Large intestine (tissue), 12 donors: Measurements from ENCODE around the gene ZNF652. TPM values are rescaled to one million over a fixed set of nuclear protein-coding genes. Genes with fewer than 3 reads are reported as not detected.

Experiments
- DNase-seq, 2 donors: peaks; one replicate each; pipeline versions ENCODE4 v3.0.0 to v3.0.0-alpha.2; 2013
- H3K27ac ChIP-seq: one replicate; pipeline ENCODE4 v1.5.1; 2013; ENCODE audit warnings: low read length
- H3K27me3 ChIP-seq: 2 replicates; pipeline ENCODE4 v1.6.1; 2013; ENCODE audit warnings: low read length; ENCODE audit not compliant: control insufficient read depth, insufficient read depth
- H3K36me3 ChIP-seq: 2 replicates; pipeline ENCODE4 v1.6.1; 2013; ENCODE audit warnings: low read length; ENCODE audit not compliant: control insufficient read depth, insufficient read depth
- H3K4me1 ChIP-seq: one replicate; pipeline ENCODE4 v1.6.1; 2013; ENCODE audit warnings: low read length; ENCODE audit not compliant: control insufficient read depth, insufficient read depth
- H3K4me3 ChIP-seq: one replicate; pipeline ENCODE4 v1.5.1; 2013; ENCODE audit warnings: low read length
- H3K9me3 ChIP-seq: one replicate; pipeline ENCODE4 v1.6.1; 2013; ENCODE audit warnings: mild to moderate bottlenecking, low read depth, low read length, moderate library complexity; ENCODE audit not compliant: control insufficient read depth
- WGBS: methylation state at CpG from one replicate; pipeline ENCODE4 v1.1.5; 2013; ENCODE audit warnings: low lambda C conversion rate; ENCODE audit not compliant: insufficient coverage; 5-methylcytosine and 5-hydroxymethylcytosine counted together
- long read RNA-seq, 11 donors: transcript quantifications; one replicate each; lab custom pipeline, GENCODE V29; 2026
- polyA plus RNA-seq: library from polyadenylated mRNA; unstranded; fragments of 120-200 nt; gene quantifications from one replicate; pipeline ENCODE4 v1.2.1, GENCODE V29; 2013

The ZNF652 gene
- 20.1 TPM for polyA plus RNA-seq
- long read RNA-seq, donor 1, partial matches to known transcripts: 13 of 13 reads
- long read RNA-seq, donor 1, other reads (novel, unspliced or antisense): 0 of 13 reads
- long read RNA-seq, donor 2: 0 reads
- long read RNA-seq, donor 3: 0 reads
- long read RNA-seq, donor 4: 0 reads
- long read RNA-seq, donor 5, full-length matches to known transcripts: 1 of 1 reads
- long read RNA-seq, donor 5, partial matches to known transcripts: 0 of 1 reads
- long read RNA-seq, donor 5, other reads (novel, unspliced or antisense): 0 of 1 reads
- long read RNA-seq, donor 6, full-length matches to known transcripts: 2 of 18 reads
- long read RNA-seq, donor 6, partial matches to known transcripts: 16 of 18 reads
- long read RNA-seq, donor 6, other reads (novel, unspliced or antisense): 0 of 18 reads
- long read RNA-seq, donor 7: 0 reads
- long read RNA-seq, donor 8, full-length matches to known transcripts: 1 of 1 reads
- long read RNA-seq, donor 8, partial matches to known transcripts: 0 of 1 reads
- long read RNA-seq, donor 8, other reads (novel, unspliced or antisense): 0 of 1 reads
- long read RNA-seq, donor 9, partial matches to known transcripts: 12 of 12 reads
- long read RNA-seq, donor 9, other reads (novel, unspliced or antisense): 0 of 12 reads
- long read RNA-seq, donor 10: 0 reads
- long read RNA-seq, donor 11: 0 reads

DNA sequence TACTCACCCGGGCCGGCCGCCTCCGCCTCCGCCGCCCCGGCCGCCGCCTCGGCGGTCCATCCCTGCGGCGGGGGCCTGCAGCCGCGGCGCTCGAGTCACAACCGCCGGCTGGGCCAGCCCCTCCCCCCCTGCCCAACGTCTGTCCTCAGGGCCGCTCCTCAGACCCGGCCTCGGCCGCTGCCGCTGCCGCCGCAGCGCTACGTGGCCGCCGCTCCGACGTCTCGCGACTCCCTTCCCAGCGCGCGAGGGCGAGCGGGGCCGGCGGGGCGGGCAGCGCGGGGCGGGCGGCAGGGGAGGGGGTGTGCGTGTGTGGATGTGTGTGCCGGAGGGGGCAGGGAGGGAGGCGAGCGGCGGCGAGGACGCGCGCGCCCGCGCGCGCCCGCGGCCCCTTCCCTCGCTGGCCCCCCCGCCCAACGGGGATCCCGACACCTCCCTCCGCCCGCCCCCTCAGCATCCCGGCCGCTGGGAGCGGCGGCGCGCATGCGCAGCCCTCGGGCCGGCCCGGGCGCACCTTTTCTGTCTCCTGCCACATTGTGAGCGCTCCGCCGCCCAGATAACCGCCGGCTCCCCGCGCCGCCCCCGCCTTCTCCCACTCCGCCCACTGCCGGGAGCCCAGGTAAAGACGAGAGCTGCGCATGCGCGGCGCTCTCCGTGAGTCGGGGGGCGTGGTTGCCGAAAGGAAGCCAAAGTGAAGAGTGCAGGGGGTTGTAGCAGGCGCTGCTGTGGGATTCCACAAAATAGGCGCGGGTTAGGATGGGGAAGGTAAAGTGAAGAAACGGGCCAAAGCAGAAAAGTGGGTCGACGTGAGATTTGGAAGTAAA, at the start of gene ZNF652:
Gene ZNF652 (minus strand): TSS at position 349 of the 821 bp plus-strand sequence. CDS start 44,525 bp downstream, outside the sequence.
- WGBS: 0% methylated on average over 4 of the region's 106 CpGs

DNA sequence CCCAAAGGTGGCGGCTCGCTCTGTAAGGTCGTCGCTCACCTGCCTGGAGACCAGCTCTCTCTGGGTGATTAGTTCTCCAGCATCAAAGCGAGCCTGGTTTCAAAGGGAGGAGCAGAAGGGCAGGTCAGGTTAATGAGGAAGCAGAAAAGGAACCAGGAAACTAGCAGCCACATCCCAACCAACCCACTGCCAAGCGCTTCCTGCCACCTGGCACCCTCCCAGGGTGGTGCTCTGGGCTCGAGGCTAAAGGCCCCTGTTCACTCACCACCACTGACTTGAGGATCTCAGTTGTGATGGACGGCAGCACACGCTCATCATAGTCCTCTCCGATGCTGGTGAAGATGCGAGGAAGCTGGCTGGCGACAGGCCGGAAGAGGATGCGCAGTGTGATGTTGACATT, 47.0 kb upstream of the ZNF652 start:
- H3K27me3 ChIP-seq: no peaks in the 10 kb centered on the region
- DNase-seq: no peak
- H3K36me3 ChIP-seq: peaks cover 80% of the 10 kb centered on the region
- H3K4me1 ChIP-seq: peaks cover 11% of the 10 kb centered on the region
- no peak overlapping the region for H3K27ac ChIP-seq
- WGBS: no CpG with 5 or more reads among the region's 14 CpGs
- no peaks in the 10 kb centered on the region for H3K9me3 ChIP-seq
- H3K4me3 ChIP-seq: no peak overlapping the region

More for the DNA sequence above, at the start of gene ZNF652:
- H3K27me3 ChIP-seq: no peaks in the 10 kb centered on the region
- H3K4me1 ChIP-seq: peaks cover 19% of the 10 kb centered on the region
- H3K27ac ChIP-seq: peak within 1 kb of the TSS; percentile 79
- DNase-seq: peak; percentile 97 to 98
- H3K4me3 ChIP-seq: peak within 1 kb of the TSS; percentile 94
- H3K36me3 ChIP-seq: no peaks in the 10 kb centered on the region
- no peaks in the 10 kb centered on the region for H3K9me3 ChIP-seq

DNA sequence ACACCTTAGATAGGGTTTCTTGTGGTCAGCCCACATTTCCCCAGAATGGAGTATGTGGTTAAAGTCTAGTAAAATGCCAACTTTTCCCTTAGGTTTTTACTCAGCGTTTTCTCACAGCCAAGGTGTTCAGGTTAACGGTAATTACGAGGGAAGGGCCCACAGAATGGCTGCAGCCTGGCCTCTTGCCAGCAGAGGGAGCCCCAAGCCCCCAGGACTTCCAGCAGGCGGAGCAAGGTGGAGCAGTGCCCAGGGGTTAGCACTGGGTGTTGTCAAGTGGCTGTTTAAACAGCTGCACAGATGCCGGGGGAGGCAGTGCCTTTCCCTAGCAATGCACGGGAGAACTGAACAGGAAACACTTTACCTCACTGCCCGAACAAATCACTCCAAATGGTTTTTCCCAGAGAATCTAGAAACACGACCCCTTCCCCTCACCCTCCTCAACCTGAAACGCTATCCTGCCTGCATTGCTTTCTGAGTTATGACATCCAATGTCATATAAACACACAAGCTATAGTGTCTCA, 46.0 kb upstream of the ZNF652 start:
- Histone ChIP-seq H3K27ac (no peak overlapping the region), H3K4me1 (peaks cover 5% of the 10 kb centered on the region), H3K4me3 (no peak overlapping the region), H3K27me3 (no peaks in the 10 kb centered on the region), H3K9me3 (no peaks in the 10 kb centered on the region), H3K36me3 (peaks cover 87% of the 10 kb centered on the region)
- WGBS: no CpG with 5 or more reads among the region's 9 CpGs
- peak; percentile 74 to 78 for DNase-seq

DNA sequence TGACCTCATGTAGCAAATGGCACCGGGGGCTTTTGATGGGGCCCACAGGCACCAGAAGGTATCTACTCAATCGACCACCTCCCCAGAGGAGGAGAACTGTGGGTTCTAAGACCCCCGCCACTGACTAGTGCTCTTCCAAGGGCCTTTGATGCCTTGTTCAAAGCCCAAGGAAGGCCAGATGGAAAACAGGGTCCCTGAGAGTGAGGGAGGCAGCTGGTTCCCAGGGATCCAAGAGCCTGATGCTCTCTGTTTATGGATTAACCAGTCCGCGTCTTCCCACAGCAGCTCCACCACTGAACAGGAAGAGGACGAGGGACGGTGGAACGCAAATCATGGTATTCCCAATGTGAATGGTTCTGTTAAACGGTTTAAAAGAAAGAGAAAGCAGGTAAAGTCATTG, 45.0 kb upstream of the ZNF652 start:
- DNase-seq: no peak

DNA sequence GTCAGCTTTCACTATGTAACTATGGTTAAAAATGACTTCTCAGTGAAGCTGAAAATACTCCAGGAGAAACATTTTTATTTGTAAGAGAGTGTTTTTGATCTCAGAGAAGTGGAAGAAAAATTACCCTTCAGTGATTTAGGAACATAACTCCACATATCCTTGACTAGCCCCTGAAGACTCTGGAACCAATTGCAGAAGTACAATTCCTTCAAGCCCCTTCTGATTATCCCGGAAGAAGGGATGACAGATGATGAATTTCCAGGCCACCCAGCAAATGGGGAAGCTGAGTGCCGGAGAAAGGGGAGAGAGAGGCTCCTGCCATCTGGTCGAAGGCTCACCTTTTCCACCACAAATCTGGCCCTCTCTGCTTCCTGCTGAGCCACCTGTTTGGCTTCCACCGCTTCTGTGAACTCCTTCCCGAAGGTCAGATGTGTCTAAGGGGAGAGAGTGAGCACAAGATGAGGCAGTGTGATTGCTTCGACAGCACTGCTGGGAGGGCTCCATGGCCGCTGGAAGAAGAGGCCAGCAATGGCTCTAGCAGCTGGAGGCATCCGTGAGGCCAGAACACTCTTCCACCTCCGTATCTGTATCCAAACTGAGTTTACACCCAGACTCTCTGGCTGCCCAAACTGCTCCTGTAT, 44.5 kb upstream of the ZNF652 start:
- Histone ChIP-seq H3K36me3 (peaks cover 78% of the 10 kb centered on the region), H3K4me1 (peaks cover 5% of the 10 kb centered on the region), H3K27me3 (no peaks in the 10 kb centered on the region), H3K4me3 (no peak overlapping the region), H3K9me3 (no peaks in the 10 kb centered on the region), H3K27ac (no peak overlapping the region)
- no CpG with 5 or more reads among the region's 9 CpGs for WGBS
- DNase-seq: no peak

More for the DNA sequence above, 45.0 kb upstream of the ZNF652 start:
- no peaks in the 10 kb centered on the region for H3K9me3 ChIP-seq
- peaks cover 5% of the 10 kb centered on the region for H3K4me1 ChIP-seq
- 100% methylated on average over 4 of the region's 9 CpGs for WGBS
- no peak overlapping the region for H3K4me3 ChIP-seq
- H3K36me3 ChIP-seq: peaks cover 83% of the 10 kb centered on the region
- H3K27me3 ChIP-seq: no peaks in the 10 kb centered on the region
- no peak overlapping the region for H3K27ac ChIP-seq

DNA sequence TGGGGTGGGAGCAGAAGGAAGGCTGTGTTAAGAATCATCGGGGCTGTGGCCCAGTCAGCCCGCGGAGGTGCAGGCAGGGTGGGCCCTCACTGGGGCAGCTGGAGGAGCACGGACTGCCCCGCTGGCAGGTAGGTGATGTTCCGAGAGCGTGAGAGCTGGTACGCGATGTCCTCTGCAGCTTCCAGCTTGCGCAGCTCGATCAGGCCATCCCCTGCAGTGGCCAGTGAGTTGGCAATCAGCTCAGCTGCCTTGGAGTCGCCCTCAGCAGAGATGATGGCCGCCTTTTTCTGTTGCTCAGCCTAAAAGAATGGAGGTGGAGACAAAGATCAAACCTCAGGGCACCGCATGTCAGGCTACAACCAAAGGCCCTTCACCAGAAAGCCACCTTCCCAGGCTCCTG, 42.9 kb upstream of the ZNF652 start:
- no peak for DNase-seq
- Histone ChIP-seq H3K9me3 (no peaks in the 10 kb centered on the region), H3K4me3 (no peak overlapping the region), H3K36me3 (peaks cover 64% of the 10 kb centered on the region), H3K27ac (no peak overlapping the region), H3K27me3 (no peaks in the 10 kb centered on the region), H3K4me1 (peaks cover 5% of the 10 kb centered on the region)
- 100% methylated on average over 1 of the region's 14 CpGs for WGBS

DNA sequence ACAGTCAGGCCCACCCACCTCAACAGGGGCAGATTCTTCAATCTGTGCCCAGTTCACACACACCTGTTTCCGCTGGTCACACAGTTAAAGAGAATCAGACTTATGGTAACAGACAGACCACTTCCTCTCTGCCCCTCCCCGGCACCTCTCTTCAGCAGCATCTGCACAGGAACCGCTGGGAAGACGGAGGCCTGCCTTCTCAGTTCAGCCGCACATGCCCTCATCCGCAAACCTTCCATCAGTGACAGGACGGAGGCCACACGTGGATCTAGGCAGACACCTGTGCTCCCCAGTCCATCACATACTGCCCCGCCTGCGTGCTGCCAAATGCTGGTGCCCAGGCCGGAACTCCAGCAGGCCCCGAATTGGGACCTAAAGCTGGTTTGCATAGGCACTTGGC, 42.3 kb upstream of the ZNF652 start:
- no CpG with 5 or more reads among the region's 12 CpGs for WGBS
- Histone ChIP-seq H3K9me3 (no peaks in the 10 kb centered on the region), H3K4me3 (no peak overlapping the region), H3K36me3 (peaks cover 60% of the 10 kb centered on the region), H3K27ac (no peak overlapping the region), H3K4me1 (peaks cover 5% of the 10 kb centered on the region), H3K27me3 (no peaks in the 10 kb centered on the region)
- DNase-seq: no peak

DNA sequence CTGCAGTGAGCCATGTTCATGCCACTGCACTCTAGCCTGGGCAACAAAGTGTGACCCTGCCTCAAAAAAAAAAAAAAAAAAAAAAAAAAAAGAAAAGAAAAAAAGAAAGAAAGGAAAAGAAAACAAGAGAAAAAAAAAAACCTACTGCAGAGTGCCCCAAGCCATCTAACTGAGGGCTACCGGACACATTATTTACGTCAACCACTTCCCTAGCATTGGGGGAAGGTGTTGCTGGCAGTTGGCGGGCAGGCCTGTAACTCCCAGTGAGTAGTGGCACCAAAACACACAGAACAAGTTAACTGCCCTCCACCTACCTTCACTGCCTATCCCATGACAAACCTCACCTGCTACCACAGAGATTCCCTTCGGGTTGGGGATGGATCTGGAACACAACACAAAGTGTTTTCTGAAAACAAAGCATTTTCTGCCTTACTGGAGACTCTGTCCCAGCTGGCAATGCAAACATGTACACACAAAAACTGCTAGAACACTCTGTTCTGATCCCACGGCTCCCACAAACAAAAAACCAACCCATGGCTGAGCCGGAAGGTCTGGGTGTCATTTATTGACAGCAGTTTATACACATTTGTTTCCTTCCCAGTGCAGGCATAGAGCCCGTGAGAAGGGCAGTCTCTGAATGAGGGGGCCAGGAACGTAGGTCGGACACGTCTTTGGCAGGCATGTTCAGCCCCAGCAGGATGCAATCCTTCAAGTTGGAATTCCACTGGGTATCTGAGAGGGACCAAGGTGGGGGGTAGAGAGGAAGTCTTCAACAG, 41.7 kb upstream of the ZNF652 start:
- Histone ChIP-seq H3K27ac (no peak overlapping the region), H3K27me3 (no peaks in the 10 kb centered on the region), H3K36me3 (peaks cover 55% of the 10 kb centered on the region), H3K4me3 (no peak overlapping the region), H3K4me1 (peaks cover 5% of the 10 kb centered on the region), H3K9me3 (no peaks in the 10 kb centered on the region)
- no peak for DNase-seq
- 100% methylated on average over 1 of the region's 10 CpGs for WGBS

DNA sequence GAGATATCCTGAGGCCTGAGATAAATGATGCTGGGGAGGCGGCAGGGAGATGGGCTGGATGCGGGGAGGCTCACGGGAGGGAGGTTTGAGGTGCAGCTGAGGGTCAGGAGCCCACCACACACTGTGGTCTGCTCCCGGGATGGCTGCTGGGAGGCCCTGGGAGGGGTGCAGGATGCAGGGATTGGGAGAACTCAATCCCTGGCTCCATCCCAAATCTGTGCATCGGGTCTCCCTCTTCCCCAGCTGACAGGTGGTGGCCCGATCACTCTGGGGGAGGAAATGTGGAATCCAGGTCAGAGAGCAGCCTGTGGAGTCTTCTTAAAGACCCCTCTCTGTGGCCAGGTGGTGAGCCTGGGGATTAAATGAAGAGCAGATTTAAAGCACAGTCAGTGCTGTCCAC, 40.7 kb upstream of the ZNF652 start:
- Histone ChIP-seq H3K4me1 (no peaks in the 10 kb centered on the region), H3K9me3 (no peaks in the 10 kb centered on the region), H3K4me3 (no peak overlapping the region), H3K36me3 (peaks cover 48% of the 10 kb centered on the region), H3K27me3 (no peaks in the 10 kb centered on the region), H3K27ac (no peak overlapping the region)
- no peak for DNase-seq
- WGBS: no CpG with 5 or more reads among the region's 6 CpGs
